LHCN-M2 (cell line): ENCODE measurements around the gene TGFBR3. TPM values are rescaled to one million over a fixed set of nuclear protein-coding genes. Genes with fewer than 3 reads are reported as not detected.
A peak's percentile ranks its signal among the peaks of the same experiment; 100 is the strongest.

Experiments used
- DNase-seq: peaks from one replicate; pipeline ENCODE4 v3.0.0-alpha.2; 2012; ENCODE audit warnings: low read depth
- total RNA-seq: library from RNA; depleted of rRNA; stranded (reverse); fragments of >200 nt; gene quantifications from 2 replicates; pipeline ENCODE4 v1.2.3, GENCODE V29; 2014

Gene TGFBR3
- total RNA-seq, 1 experiment from 2014 or later, result 2.6 TPM

GRCh38 chr1:91803847-91804545 lies 82.0 kb downstream of the TGFBR3 start:
- DNase-seq, result no peak

DNA sequence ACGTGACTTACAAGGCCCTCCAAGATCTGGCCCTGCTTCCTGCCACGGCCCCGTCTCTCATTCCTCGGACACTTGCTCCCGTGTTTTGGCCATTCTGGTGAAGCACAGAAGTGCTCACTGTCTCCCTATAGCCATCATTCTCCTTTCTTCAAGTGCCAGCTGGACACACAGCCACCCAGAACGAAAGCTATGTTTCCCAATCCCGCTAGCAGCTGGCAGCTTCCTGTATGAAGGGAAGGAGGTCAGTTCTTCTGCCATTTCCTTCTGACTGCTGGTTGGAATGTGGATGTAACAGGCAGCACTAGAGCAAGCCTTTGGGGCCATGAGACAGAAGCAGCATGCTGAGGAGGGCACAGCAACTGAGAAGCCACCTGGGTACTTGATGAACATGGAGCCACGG lies 82.8 kb downstream of the TGFBR3 start:
- no peak for DNase-seq

DNA sequence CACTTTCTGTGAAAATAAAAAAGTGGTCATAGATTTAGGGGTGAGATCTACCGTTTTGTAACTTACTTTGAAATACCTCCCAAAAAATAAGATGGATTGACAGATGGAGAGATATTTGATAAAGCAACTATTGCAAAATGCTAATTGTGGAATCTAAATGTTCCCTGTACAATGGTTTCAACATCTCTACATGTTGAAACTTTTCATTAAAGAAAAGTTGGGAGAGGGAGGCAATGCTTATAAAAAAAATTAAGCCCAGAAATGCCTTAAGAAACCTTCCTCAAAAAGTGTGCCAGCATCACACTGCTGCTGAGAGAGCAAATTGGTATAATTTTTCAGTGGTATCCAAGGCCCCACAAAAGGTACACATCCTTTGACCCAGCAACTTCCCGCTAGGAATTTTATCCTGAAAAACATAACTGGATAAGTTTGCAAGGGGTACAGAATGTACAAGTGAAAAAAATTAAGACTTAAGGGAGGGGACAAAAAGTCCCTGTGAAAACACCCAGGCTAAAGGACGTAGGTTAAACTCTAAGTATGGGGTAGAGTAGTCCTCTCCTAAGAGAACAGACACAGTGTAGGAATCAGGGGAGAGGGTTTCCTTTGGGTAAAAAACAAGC lies 84.3 kb downstream of the TGFBR3 start:
- DNase-seq, result no peak

DNA sequence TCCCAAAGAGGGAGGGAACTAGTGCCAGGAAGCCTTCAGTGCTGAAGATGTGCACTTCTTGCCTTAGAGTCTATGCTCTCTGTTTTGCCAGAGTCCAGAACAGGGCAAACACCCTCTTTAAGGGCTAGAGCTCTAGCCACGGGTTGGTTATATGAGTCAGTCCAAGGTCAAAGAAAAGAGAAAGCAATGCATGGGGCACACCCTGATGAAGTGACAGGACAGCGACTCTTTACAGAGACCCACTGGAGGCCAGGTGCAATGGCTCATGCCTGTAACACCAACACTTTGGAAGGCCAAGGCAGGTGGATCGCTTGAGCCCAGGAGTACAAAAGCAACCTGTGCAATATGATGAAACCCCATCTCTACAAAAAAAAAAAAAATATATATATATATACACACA lies 86.1 kb downstream of the TGFBR3 start:
- no peak for DNase-seq

GRCh38 chr1:91799159-91799558 lies 86.8 kb downstream of the TGFBR3 start:
- DNase-seq, result no peak

DNA sequence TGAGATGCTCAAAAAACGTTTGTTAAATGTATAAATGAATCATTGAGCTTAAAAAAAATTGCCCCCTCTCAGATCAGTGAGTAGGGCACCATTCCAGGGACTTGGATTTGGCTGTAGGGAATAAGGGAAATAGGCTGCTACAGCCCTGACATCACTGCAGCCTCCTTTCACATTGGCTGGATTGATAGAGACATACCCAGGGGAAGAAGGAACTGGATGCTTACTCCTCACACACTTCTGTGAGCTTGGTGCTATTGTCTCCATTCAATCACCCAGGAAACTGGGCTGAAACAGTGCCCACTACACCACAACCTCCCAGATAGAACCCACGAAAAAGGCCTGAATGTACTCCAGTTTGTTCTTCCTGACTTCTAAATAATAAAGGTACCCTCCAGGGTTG lies 87.2 kb downstream of the TGFBR3 start:
- DNase-seq, result no peak

GRCh38 chr1:91798241-91798648 lies 87.7 kb downstream of the TGFBR3 start:
- no peak for DNase-seq

DNA sequence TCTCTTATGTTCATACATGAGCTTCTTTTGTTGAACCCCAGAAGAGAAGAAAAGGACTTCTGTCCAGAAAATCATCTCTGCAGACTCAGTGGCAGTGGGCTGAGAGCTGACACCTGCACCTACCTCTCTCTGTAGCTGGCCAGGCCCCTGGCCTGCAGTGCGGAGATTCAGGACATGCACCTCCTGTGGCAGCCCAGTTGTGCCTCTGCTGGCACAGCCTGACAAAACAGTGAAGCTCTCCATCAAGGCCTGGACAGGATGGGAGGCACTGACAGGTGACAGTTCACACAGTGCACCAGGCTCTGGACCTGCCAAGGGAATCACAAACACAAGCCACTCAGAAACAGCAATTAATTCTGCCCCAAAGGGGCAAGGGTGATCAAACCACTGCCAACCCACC lies 88.8 kb downstream of the TGFBR3 start:
- no peak for DNase-seq

DNA sequence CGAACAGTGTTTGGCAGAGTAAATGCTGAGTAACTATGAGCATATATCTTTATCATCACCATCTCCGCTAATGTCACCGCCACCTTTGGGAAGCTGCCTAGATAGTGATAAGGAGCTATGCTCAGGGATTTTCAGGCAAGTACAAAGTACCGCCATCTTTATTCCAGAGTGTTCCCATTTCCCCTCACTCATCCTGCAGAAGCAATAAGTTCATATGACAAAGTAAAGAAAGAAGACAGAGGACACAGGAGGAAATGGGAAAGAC lies 89.6 kb downstream of the TGFBR3 start:
- no peak for DNase-seq

GRCh38 chr1:91795591-91796389 lies 90.2 kb downstream of the TGFBR3 start:
- peak; percentile 14 for DNase-seq

DNA sequence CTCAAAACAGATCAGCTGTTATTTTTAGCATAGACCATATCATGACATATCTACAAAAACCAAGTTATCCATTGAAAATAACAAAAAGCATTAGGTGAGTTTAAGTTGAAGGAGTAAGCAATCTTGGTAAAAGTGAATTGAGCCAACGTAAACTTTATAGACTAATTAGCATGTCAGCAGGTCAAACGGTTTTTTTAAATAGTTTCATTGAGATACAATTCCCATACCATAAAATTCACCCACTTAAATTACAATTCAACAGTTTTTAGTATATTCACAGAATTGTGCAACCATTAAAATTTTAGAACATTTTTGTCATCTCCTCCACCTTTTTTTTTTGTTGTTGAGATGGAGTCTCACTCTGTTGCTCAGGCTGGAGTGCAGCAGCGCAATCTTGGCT lies 92.1 kb downstream of the TGFBR3 start:
- DNase-seq, result no peak

DNA sequence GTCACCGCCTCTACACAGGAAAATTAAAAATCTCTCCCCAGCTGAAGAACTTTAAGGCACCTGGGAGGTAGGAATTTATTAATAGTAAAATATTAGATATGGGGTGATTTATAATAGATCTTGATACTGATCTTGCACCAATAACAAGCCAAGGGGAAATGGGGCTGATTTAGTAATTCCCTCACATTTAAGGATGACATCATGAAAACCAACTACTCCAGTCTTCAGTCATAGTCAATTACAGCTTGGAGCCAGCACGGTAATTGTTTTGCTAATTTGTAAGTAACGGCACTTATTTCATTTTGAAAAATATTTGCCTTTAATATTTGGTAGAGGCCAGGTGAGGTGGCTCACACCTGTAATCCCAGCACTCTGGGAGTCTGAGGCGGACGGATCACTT lies 92.8 kb downstream of the TGFBR3 start:
- no peak for DNase-seq

DNA sequence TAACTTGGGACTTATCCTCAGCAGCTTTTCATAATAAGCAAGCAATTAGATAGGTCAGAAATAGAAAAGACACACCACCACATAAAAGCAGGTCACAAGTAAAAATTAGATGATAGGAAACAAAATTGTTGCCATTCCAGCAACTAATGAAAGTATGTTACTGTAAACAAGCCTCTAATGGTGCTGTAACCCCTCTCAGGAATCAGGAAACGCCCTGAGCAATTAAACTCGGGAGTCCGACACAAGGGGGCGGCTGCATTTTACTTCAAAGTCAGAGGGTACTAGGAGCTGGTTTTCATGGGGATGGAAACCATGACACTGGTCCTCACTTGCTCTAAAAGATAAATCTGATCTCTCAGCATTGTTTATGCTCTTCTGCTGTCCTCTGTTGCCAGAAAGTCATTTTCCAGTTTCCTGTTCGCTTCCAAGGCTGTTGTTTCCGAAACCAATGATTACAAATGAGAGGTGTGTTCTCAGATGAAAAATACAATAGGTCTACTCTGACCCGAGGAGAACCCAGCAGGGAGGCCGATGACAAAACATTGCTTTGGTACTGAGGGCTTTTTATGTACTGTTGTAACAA lies 93.4 kb downstream of the TGFBR3 start:
- DNase-seq, result no peak

GRCh38 chr1:91791691-91792488 lies 94.1 kb downstream of the TGFBR3 start:
- no peak for DNase-seq

GRCh38 chr1:91791103-91791502 lies 94.8 kb downstream of the TGFBR3 start:
- no peak for DNase-seq

- DNase-seq, result no peak
These were observed 95.6 kb downstream of the TGFBR3 start for GRCh38 chr1:91790392-91790791.

DNA sequence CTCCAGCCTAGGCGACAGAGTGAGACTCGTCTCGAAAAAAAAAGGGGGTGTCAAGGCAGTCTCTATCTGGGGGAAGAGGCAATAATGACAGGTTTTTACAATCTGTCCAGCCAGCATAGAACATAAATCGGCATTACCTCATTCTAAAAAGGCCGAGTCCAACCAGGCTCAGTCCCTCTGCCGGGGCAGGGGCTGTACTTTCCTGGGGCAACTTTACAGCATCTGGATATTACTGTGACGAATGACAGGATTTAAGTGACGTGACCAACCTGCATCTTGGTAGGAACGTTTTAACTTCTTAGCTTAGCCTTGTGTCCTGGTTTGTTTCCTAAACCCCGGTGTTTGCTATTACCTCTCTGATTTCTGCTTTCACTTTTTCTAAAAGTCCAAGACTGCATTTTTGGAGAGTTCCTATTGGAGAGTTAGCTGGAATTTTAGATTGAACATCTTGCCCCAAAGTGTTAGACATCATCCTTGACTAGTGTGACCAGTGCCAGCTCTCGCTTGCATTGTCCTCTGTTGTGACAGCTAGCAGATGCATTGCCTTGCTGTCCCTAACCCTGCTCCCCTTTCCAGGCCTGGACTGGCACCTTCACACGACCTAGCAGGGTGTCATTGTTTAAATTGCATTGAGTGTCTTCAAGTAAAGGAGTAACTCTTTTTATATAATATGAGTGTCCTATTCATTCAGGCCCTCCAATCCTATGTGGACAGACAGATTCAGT lies 96.5 kb downstream of the TGFBR3 start:
- no peak for DNase-seq

GRCh38 chr1:91787919-91788318 lies 98.0 kb downstream of the TGFBR3 start:
- DNase-seq, result no peak

GRCh38 chr1:91784616-91785015 lies 101.3 kb downstream of the TGFBR3 start:
- DNase-seq, result no peak

DNA sequence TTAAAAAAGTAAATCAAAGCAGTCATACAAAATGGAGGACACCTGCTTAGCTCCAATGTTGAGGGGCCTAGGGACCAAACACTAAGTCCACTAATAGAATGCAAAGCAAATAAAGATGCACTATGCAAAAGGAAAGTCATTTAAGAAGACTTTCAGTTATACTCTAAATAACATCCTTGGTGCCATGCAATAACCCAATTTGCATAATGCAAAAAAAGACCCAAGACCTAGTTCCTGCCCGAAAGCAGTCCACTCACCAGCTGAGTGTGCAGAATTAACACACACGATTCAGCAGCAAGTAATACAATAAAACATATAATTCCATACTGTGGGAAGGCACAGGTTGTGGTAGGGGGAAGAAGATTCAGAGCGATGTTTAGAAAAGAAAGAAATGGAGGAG lies 101.8 kb downstream of the TGFBR3 start:
- DNase-seq, result no peak
